Stimulated activated CD4-positive, alpha-beta T cell treated with anti-CD3 and anti-CD28 coated beads, Interleukin-1b, Interleukin-23, amount 100 ng/mL, for 24 hours (primary cell): ENCODE results near the gene KIF19.
"Not testable (repeated sequence)": the region's sequence is repeated elsewhere in the genome, so short reads cannot be mapped to it uniquely, and the experiment has no call there.

Experiments
- DNase-seq, 4 experiments: peaks; one replicate each; pipeline ENCODE4 v3.0.0-alpha.2; 2020; ENCODE audit warnings: low read depth in 4 of 4, low spot score in 1 of 4

The KIF19 gene

DNA sequence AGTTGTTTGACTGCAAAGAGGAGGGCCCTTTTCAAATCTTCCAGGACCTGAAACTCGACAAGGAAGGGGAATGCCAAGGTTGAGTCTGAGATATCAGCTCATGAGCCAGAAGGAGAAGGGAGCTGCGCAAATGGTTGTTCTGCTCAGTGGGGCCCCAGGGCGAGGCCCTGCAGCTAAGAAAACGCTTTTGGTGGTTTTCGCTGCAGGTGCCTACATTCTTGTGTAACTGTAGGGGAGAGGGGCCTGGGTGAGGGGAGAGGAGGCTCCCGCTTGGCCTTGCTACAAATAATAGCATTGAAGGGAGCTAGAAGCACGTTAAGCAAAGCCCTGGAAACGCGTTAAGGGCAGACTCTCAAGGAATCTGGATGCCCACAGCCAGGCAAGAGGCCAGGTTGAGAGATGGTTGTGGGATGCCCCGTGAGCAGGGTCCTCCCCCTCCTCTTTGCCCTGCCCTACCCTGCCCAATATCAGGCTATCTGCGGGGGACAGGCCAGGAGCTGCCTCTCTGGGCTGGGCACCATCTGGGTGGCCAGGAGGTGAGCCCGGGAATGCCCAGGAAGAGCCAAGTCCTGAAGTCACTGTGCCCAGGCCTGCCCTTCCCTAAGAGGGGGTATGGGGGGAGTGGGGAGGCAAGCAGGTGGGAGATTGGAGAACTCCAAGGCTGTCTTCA, 63.2 kb downstream of the KIF19 start:
- no peak for DNase-seq

GRCh38 chr17:74389937-74390679, 64.1 kb downstream of the KIF19 start:
- DNase-seq = no peak

GRCh38 chr17:74390680-74391653, 64.9 kb downstream of the KIF19 start:
- no peak for DNase-seq

- DNase-seq = no peak
These were observed 65.7 kb downstream of the KIF19 start for GRCh38 chr17:74391771-74392170.

GRCh38 chr17:74392848-74393247, 66.8 kb downstream of the KIF19 start:
- no peak for DNase-seq

- no peak for DNase-seq
These were observed 67.4 kb downstream of the KIF19 start for GRCh38 chr17:74393346-74393942.

GRCh38 chr17:74394275-74394950, 68.4 kb downstream of the KIF19 start:
- no peak for DNase-seq

GRCh38 chr17:74394977-74395376, 69.0 kb downstream of the KIF19 start:
- no peak for DNase-seq

DNA sequence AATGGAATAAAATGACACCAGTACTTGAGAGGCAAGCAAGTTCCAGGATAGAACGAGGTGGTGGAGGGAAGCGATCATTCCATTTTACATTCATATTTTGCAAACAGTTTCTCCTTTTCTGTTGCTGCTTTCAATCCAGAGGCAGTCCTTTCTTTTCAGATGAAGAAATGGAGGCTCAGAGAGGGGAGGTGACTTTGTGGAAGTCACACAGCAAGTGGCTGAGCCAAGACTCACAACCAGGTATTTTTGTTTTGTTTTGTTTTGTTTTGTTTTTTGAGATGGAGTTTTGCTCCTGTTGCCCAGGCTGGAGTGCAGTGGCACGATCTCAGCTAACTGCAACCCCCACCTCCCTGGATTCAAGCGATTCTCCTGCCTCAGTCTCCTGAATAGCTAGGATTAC, 70.5 kb downstream of the KIF19 start:
- no peak for DNase-seq

DNA sequence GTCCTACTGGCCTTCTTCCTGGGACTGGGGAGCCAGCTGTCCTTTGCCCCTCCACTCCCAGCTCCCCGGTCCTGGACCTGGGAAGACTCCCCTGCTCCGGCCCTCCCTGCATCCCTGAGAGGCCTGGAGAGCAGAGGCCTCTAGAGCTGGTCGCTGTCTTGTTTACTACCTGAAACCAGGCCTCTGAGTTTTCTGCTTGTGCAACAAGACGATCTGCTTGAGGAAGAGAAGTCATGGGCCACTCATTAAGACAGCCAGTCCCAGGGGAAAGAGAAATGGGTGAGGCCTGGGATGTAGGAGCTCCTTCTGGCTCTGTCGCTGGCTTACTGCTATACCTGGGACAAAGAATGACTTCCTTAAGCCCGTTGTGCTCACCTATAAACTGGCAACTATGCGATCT, 76.0 kb downstream of the KIF19 start:
- no peak for DNase-seq

GRCh38 chr17:74403512-74404137, 77.6 kb downstream of the KIF19 start:
- no peak for DNase-seq

DNA sequence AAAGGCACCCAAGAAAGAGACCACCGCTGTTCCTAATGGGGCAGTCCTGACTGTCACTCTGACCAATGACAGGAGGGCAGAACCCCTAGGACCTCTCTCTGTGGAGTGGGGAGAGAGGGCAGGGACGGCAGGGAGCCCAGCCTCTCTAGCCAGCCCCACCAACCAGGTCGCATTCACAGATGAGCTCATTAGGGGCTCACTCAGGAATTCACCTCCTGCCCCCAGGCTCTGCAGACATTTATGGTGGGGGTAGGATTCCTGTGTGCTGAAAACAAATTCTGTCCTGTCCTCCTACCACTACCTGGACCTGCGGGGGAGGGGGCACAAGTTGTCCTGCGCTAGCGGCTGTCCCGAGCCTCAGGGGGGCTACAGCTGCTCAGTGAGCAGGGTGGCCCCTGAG, 78.2 kb downstream of the KIF19 start:
- no peak for DNase-seq

DNA sequence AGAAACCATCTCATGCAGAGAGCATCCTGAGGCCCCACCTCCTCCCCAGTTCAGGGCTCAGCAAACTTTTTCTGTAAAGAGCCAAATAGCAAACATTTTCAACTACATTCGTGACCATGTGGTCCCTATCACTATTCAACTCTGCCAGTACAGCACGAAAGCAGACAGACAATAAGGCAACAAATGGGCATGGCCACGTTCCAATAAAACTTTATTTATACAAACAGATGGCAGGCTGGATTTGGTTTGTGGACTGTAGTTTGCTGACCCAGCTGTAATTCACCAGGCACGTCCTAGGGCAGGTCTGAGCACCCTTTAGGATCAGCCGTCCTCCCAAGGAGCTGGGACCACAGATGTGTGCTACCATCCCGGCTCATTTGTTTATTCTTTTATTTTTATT, 78.8 kb downstream of the KIF19 start:
- DNase-seq = no peak

GRCh38 chr17:74405311-74405710, 79.3 kb downstream of the KIF19 start:
- not testable (repeated sequence) for DNase-seq
